Endothelial cell of umbilical vein (primary cell): ENCODE data around the gene IQSEC3. TPM values are rescaled to one million over a fixed set of nuclear protein-coding genes. Genes with fewer than 3 reads are reported as not detected.

Experiments
- BruUV-seq: library from RNA; stranded (reverse); fragments of 400-500 nt; replicated peaks from 2 replicates; lab custom pipeline; 2021; lab: Mats Ljungman, UMichigan
- CTCF ChIA-PET: fragments of 300-600, 350-600 bp; sonication (Branson Sonifier 250); formaldehyde crosslinking; loops from one replicate; lab custom pipeline; 2021; ENCODE audit warnings: antibody characterized with exemption, inconsistent platforms; lab: Charles Lee
- POLR2A ChIA-PET: fragments of 300-600, 350-600 bp; sonication (Branson Sonifier 250); formaldehyde crosslinking; loops from one replicate; lab custom pipeline; 2021; ENCODE audit warnings: antibody characterized with exemption, inconsistent platforms; lab: Charles Lee
- DNase-seq: peaks from one replicate; pipeline ENCODE4 v3.0.0-alpha.2; 2011; ENCODE audit warnings: low read depth, low spot score
- FAIRE-seq: peaks from 2 replicates; lab custom pipeline; 2011; peaks lifted over from hg19 to GRCh38; lab: Jason Lieb, UNC
- H2AFZ ChIP-seq: 2 replicates; pipeline ENCODE4 v1.6.0; 2012; ENCODE audit warnings: low read depth, low read length, control low read depth, inconsistent platforms
- H3K27ac ChIP-seq: 2 replicates; pipeline ENCODE4 v1.5.1; 2011; ENCODE audit warnings: low read depth, mild to moderate bottlenecking, control low read depth, low read length, moderate library complexity; ENCODE audit not compliant: insufficient read depth
- H3K27me3 ChIP-seq, 2 experiments: 2 replicates each; pipeline versions ENCODE4 v1.6.0 to v1.6.1; 2011; ENCODE audit warnings: low read length in 2 of 2, mixed read lengths in 1 of 2; ENCODE audit not compliant: control insufficient read depth in 2 of 2, insufficient read depth in 2 of 2
- H3K36me3 ChIP-seq, 2 experiments: 2 replicates in 1 of 2; 3 replicates in 1 of 2; pipeline ENCODE4 v1.5.1; 2011; ENCODE audit warnings: low read length in 2 of 2, mild to moderate bottlenecking in 1 of 2, moderate library complexity in 1 of 2; ENCODE audit not compliant: control insufficient read depth in 2 of 2, insufficient read depth in 2 of 2; ENCODE audit errors: extremely low read depth in 1 of 2
- H3K4me1 ChIP-seq: 3 replicates; pipeline ENCODE4 v1.5.1; 2011; ENCODE audit warnings: mild to moderate bottlenecking, low read length; ENCODE audit not compliant: control insufficient read depth, insufficient read depth; ENCODE audit errors: extremely low read depth
- H3K4me2 ChIP-seq: 2 replicates; pipeline ENCODE4 v1.6.1; 2011; ENCODE audit warnings: low read length, control low read depth, mixed read lengths; ENCODE audit not compliant: insufficient read depth
- H3K4me3 ChIP-seq, 3 experiments: fragments of 200-600 bp in 1 of 3; sonication (generic), shearing (Covaris generic) in 1 of 3; replicated peaks in 1 of 3; 2 replicates each; pipeline ENCODE4 v1.5.1; 2011 to 2016; ENCODE audit warnings: control low read depth in 3 of 3, low read length in 3 of 3, mild to moderate bottlenecking in 2 of 3, inconsistent platforms in 1 of 3, low read depth in 1 of 3, moderate library complexity in 1 of 3; ENCODE audit not compliant: insufficient read depth in 1 of 3
- H3K79me2 ChIP-seq: 2 replicates; pipeline ENCODE4 v1.6.0; 2012; ENCODE audit warnings: low read length, inconsistent platforms; ENCODE audit not compliant: control insufficient read depth, insufficient read depth
- H3K9ac ChIP-seq: replicated peaks from 2 replicates; pipeline ENCODE3; 2011; ENCODE audit warnings: low read length, control low read depth; ENCODE audit not compliant: insufficient read depth; ENCODE audit errors: extremely low read depth
- H3K9me1 ChIP-seq: replicated peaks from 3 replicates; pipeline ENCODE4 v1.6.0; 2011; ENCODE audit warnings: mild to moderate bottlenecking, low read length; ENCODE audit not compliant: control insufficient read depth, insufficient read depth; ENCODE audit errors: extremely low read depth
- H3K9me3 ChIP-seq: replicated peaks from 2 replicates; pipeline ENCODE4 v1.5.1; 2012; ENCODE audit warnings: low read length, inconsistent platforms; ENCODE audit not compliant: control insufficient read depth, insufficient read depth
- H4K20me1 ChIP-seq: replicated peaks from 2 replicates; pipeline ENCODE3; 2011; ENCODE audit warnings: mild to moderate bottlenecking, low read length; ENCODE audit not compliant: control insufficient read depth, insufficient read depth; ENCODE audit errors: extremely low read depth
- EZH2 ChIP-seq: IDR thresholded peaks from 2 replicates; pipeline ENCODE4 v1.6.1; 2012; ENCODE audit warnings: borderline replicate concordance, low read depth, mild to moderate bottlenecking, moderate library complexity, low read length, inconsistent platforms; ENCODE audit not compliant: severe bottlenecking
- FOS ChIP-seq: IDR thresholded peaks from 2 replicates; pipeline ENCODE4 v1.6.1; 2011; ENCODE audit warnings: mild to moderate bottlenecking, low read length, moderate library complexity, borderline replicate concordance; ENCODE audit not compliant: insufficient read depth
- GATA2 ChIP-seq: IDR thresholded peaks from 2 replicates; pipeline ENCODE4 v1.7.0; 2011; ENCODE audit warnings: low read depth, mild to moderate bottlenecking, moderate library complexity, mixed read lengths, low read length; ENCODE audit not compliant: insufficient read length, insufficient read depth
- MYC ChIP-seq: IDR thresholded peaks from one replicate; pipeline ENCODE4 v1.6.1; 2011; ENCODE audit warnings: mild to moderate bottlenecking, low read depth, low read length
- dilution Hi-C: fragments of 300-500 bp; cut with MboI; formaldehyde crosslinking; loops from one replicate; pipeline ENCODE4 v1.15.0; 2019; ENCODE audit warnings: low sequenced_read_pairs; ENCODE audit not compliant: extremely low pct_ligation_motif_present
- intact Hi-C: fragments of 100-400 bp; cut with micrococcal nuclease; formaldehyde crosslinking; loops from one replicate; pipeline ENCODE4 v1.10.0; 2022
- polyA plus RNA-seq, 4 experiments: library from polyadenylated mRNA; depleted of rRNA in 3 of 4; stranded (reverse) in 3 of 4; unstranded in 1 of 4; fragments of >200 nt; gene quantifications; 2 replicates each; pipeline versions ENCODE4 v1.2.1 to v1.2.3, GENCODE V29; 2011 to 2012; ENCODE audit warnings: missing spikeins in 1 of 4
- total RNA-seq: library from RNA; stranded (reverse); gene quantifications from 2 replicates; pipeline ENCODE4 v1.2.3, GENCODE V29; 2021
- TF ChIP-seq, protein P1 (sequence below): IDR thresholded peaks from 2 replicates; pipeline ENCODE4 v1.6.1; 2011; ENCODE audit not compliant: insufficient read depth, insufficient read length
- TF ChIP-seq, protein P2 (sequence below), 2 donors: IDR thresholded peaks; 1 replicate in 1 of 2; 2 replicates in 1 of 2; pipeline ENCODE4 v1.5.1; 2011; ENCODE audit warnings: low read length in 2 of 2, mild to moderate bottlenecking in 2 of 2, moderate library complexity in 2 of 2, control low read depth in 1 of 2, inconsistent platforms in 1 of 2, low read depth in 1 of 2; ENCODE audit not compliant: insufficient read depth in 1 of 2; ENCODE audit errors: extremely low read depth in 1 of 2

The IQSEC3 gene
- total and polyA plus RNA-seq, 2 donors (not counting 3 experiments of a cell fraction or from before 2014, with no cell fraction given), result not detected

DNA sequence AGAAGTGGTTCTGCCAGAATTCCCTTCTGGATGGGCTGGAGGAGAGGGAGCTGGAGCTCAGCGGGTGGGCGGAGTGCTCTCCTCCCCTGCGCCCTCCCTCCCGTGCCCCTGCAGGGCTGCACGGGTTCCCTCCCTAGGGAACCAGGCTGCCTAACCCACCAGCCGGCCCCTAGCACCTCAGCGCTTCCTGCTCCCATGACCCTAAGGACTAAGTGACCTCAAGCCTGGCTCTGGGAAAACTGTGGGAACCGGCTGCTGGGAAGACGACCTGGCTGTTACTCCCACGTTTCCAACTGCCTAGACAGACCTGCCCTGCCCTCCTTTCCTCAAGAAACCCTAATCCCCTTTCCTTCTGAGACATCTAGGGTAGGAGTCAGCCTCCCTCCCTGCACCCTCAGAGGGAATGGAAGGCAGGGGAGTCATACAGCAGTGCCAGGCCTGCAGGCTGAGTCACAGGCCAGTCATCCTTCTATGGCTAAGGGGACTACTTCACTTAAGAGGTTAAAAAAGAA is 115.9 kb downstream of the IQSEC3 start:
- Histone ChIP-seq H3K4me1 (no peaks in the 10 kb centered on the region), H3K27me3 (no peaks in the 10 kb centered on the region), H3K9me3 (no peaks in the 10 kb centered on the region), H2AFZ (no peak overlapping the region), H4K20me1 (no peaks in the 10 kb centered on the region), H3K4me3 (no peak overlapping the region), H3K9me1 (no peaks in the 10 kb centered on the region), H3K36me3 (no peaks in the 10 kb centered on the region), H3K79me2 (no peaks in the 10 kb centered on the region), H3K4me2 (no peak overlapping the region), H3K27ac (no peak overlapping the region), H3K9ac (no peak overlapping the region)
- no TSS peak for BruUV-seq
- ChIA-PET CTCF (no interaction called here), POLR2A (no interaction called here)
- dilution Hi-C loops, result no loop called here
- TF ChIP-seq FOS (peak; percentile 48), MYC (no peak), EZH2 (no peak), GATA2 (no peak)
- TF ChIP-seq, protein P1, sequence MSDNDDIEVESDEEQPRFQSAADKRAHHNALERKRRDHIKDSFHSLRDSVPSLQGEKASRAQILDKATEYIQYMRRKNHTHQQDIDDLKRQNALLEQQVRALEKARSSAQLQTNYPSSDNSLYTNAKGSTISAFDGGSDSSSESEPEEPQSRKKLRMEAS, result no peak
- TF ChIP-seq, protein P2, sequence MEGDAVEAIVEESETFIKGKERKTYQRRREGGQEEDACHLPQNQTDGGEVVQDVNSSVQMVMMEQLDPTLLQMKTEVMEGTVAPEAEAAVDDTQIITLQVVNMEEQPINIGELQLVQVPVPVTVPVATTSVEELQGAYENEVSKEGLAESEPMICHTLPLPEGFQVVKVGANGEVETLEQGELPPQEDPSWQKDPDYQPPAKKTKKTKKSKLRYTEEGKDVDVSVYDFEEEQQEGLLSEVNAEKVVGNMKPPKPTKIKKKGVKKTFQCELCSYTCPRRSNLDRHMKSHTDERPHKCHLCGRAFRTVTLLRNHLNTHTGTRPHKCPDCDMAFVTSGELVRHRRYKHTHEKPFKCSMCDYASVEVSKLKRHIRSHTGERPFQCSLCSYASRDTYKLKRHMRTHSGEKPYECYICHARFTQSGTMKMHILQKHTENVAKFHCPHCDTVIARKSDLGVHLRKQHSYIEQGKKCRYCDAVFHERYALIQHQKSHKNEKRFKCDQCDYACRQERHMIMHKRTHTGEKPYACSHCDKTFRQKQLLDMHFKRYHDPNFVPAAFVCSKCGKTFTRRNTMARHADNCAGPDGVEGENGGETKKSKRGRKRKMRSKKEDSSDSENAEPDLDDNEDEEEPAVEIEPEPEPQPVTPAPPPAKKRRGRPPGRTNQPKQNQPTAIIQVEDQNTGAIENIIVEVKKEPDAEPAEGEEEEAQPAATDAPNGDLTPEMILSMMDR (IDR thresholded peaks at IDR 0.05; ENCODE audit: extremely low read depth in 1 of 2, insufficient read depth in 1 of 2, low read depth in 1 of 2, low read length in 2 of 2), result no peak
- intact Hi-C loops, result no loop called here
- FAIRE-seq (no peak), DNase-seq (no peak)
